Measurements from ENCODE around the gene THSD4. TPM values are rescaled to one million over a fixed set of nuclear protein-coding genes. Genes with fewer than 3 reads are reported as not detected.

The THSD4 gene
- total and polyA plus RNA-seq, 2 of the 8 experiments (the other 6 are each of a cell fraction or from before 2014, with no cell fraction given): 2.5 to 6.2 TPM

GRCh38 chr15:71093054-71094024 is 21.9 kb upstream of the THSD4 start (continued):
- no peak for TF ChIP-seq ZNF274 (IDR thresholded peaks at IDR 0.05; ENCODE audit: borderline replicate concordance, extremely low read depth, low read length)
- no peak for TF ChIP-seq KDM4A (IDR thresholded peaks at IDR 0.05; ENCODE audit: low read depth, low read length, severe bottlenecking)
- TF ChIP-seq JUN (IDR thresholded peaks at IDR 0.05; ENCODE audit: low read depth, low read length): no peak
- TF ChIP-seq HDAC2 (IDR thresholded peaks at IDR 0.05; ENCODE audit: borderline replicate concordance in 1 of 2, low read depth in 2 of 2, low read length in 2 of 2): no peak
- TF ChIP-seq, protein P1, sequence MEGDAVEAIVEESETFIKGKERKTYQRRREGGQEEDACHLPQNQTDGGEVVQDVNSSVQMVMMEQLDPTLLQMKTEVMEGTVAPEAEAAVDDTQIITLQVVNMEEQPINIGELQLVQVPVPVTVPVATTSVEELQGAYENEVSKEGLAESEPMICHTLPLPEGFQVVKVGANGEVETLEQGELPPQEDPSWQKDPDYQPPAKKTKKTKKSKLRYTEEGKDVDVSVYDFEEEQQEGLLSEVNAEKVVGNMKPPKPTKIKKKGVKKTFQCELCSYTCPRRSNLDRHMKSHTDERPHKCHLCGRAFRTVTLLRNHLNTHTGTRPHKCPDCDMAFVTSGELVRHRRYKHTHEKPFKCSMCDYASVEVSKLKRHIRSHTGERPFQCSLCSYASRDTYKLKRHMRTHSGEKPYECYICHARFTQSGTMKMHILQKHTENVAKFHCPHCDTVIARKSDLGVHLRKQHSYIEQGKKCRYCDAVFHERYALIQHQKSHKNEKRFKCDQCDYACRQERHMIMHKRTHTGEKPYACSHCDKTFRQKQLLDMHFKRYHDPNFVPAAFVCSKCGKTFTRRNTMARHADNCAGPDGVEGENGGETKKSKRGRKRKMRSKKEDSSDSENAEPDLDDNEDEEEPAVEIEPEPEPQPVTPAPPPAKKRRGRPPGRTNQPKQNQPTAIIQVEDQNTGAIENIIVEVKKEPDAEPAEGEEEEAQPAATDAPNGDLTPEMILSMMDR (IDR thresholded peaks at IDR 0.05; ENCODE audit: control extremely low read depth in 1 of 3, insufficient read depth in 1 of 3, low read depth in 1 of 3, low read length in 3 of 3): no peak

All from H1 (cell line).